22Rv1 (cell line): ENCODE results near the gene PTGFR.

Experiments used
- H3K27ac ChIP-seq: fragments of 450-650 bp; 2 replicates; pipeline ENCODE4 v1.5.1; 2017
- CTCF ChIP-seq: fragments of 450-650 bp; IDR thresholded peaks from 2 replicates; pipeline ENCODE4 v1.5.1; 2017; ENCODE audit warnings: mild to moderate bottlenecking
- ZFX ChIP-seq: fragments of 450-650 bp; IDR thresholded peaks from 2 replicates; pipeline ENCODE4 v1.6.1; 2017; ENCODE audit warnings: antibody characterized with exemption, borderline replicate concordance

The PTGFR gene

GRCh38 chr1:78577257-78578100, 86.7 kb downstream of the PTGFR start:
- no peak overlapping the region for H3K27ac ChIP-seq
- TF ChIP-seq ZFX = no peak
- no peak for TF ChIP-seq CTCF

GRCh38 chr1:78586572-78586971, 95.8 kb downstream of the PTGFR start:
- TF ChIP-seq CTCF (no peak), ZFX (no peak)
- H3K27ac ChIP-seq = no peak overlapping the region

GRCh38 chr1:78587211-78587610, 96.4 kb downstream of the PTGFR start:
- no peak for TF ChIP-seq CTCF
- no peak for TF ChIP-seq ZFX
- H3K27ac ChIP-seq = no peak overlapping the region
